H1 (cell line): ENCODE measurements around the gene IL6ST. TPM values are rescaled to one million over a fixed set of nuclear protein-coding genes. Genes with fewer than 3 reads are reported as not detected.

Source experiments
- CTCF ChIA-PET: fragments of 300-600 bp; sonication (Branson Sonifier 250); formaldehyde crosslinking; loops from one replicate; lab custom pipeline; 2021; ENCODE audit not compliant: partially characterized antibody; lab: Charles Lee
- POLR2A ChIA-PET: fragments of 300-600 bp; sonication (Branson Sonifier 250); formaldehyde crosslinking; loops from one replicate; lab custom pipeline; 2021; ENCODE audit warnings: inconsistent platforms; ENCODE audit not compliant: partially characterized antibody; lab: Charles Lee
- DNase-seq, 2 experiments: peaks; one replicate each; pipeline versions ENCODE4 v3.0.0 to v3.0.0-alpha.2; 2010 to 2022; ENCODE audit warnings: low spot score in 2 of 2, low read depth in 1 of 2, mixed read lengths in 1 of 2
- FAIRE-seq: peaks from 2 replicates; lab custom pipeline; 2011; peaks lifted over from hg19 to GRCh38; lab: Jason Lieb, UNC
- H2AFZ ChIP-seq: 2 replicates; pipeline ENCODE4 v1.8.1; 2012; ENCODE audit warnings: low read length, inconsistent platforms
- H2AK5ac ChIP-seq: 2 replicates; pipeline ENCODE4 v1.6.1; 2013; ENCODE audit warnings: low read depth, low read length
- H2BK120ac ChIP-seq: replicated peaks from 2 replicates; pipeline ENCODE3; 2013; ENCODE audit warnings: low read depth, low read length, inconsistent platforms
- H2BK12ac ChIP-seq: 2 replicates; pipeline ENCODE4 v1.6.1; 2013; ENCODE audit warnings: low read depth, low read length
- H2BK15ac ChIP-seq: 2 replicates; pipeline ENCODE4 v1.6.1; 2013; ENCODE audit warnings: low read length
- H2BK20ac ChIP-seq: 2 replicates; pipeline ENCODE4 v1.6.1; 2013; ENCODE audit warnings: low read length
- H2BK5ac ChIP-seq: 2 replicates; pipeline ENCODE4 v1.6.1; 2013; ENCODE audit warnings: low read depth, low read length
- H3K14ac ChIP-seq: 2 replicates; pipeline ENCODE4 v1.6.1; 2013; ENCODE audit warnings: inconsistent platforms; ENCODE audit not compliant: insufficient read length
- H3K18ac ChIP-seq: 2 replicates; pipeline ENCODE4 v1.6.1; 2013; ENCODE audit warnings: low read length; ENCODE audit errors: extremely low read depth
- H3K23ac ChIP-seq: 2 replicates; pipeline ENCODE4 v1.6.1; 2013; ENCODE audit warnings: inconsistent platforms; ENCODE audit not compliant: insufficient read length
- H3K23me2 ChIP-seq: 2 replicates; pipeline ENCODE4 v1.6.1; 2013; ENCODE audit warnings: low read depth, low read length
- H3K27ac ChIP-seq: 2 replicates; pipeline ENCODE4 v1.6.1; 2011; ENCODE audit warnings: low read depth, low read length, inconsistent platforms
- H3K27me3 ChIP-seq, 4 experiments: replicated peaks in 1 of 4; 1 replicate in 1 of 4; 2 replicates in 3 of 4; pipeline versions ENCODE4 v1.6.1 to v1.8.1; 2011 to 2013; ENCODE audit warnings: low read length in 3 of 4, mild to moderate bottlenecking in 3 of 4, inconsistent platforms in 2 of 4, mixed read lengths in 2 of 4, moderate library complexity in 1 of 4; ENCODE audit not compliant: control insufficient read depth in 3 of 4, insufficient read depth in 3 of 4; ENCODE audit errors: extremely low read depth in 1 of 4
- H3K36me3 ChIP-seq, 4 experiments: 2 replicates each; pipeline versions ENCODE4 v1.6.1 to v1.8.1; 2011 to 2013; ENCODE audit warnings: mild to moderate bottlenecking in 4 of 4, low read length in 3 of 4, moderate library complexity in 2 of 4, control low read depth in 1 of 4, inconsistent platforms in 1 of 4; ENCODE audit not compliant: insufficient read depth in 4 of 4, control insufficient read depth in 2 of 4
- H3K4ac ChIP-seq: replicated peaks from 2 replicates; pipeline ENCODE3; 2013; ENCODE audit warnings: low read length, low read depth, mixed read lengths, inconsistent platforms; ENCODE audit not compliant: insufficient read length
- H3K4me1 ChIP-seq, 4 experiments: replicated peaks in 1 of 4; 1 replicate in 1 of 4; 2 replicates in 3 of 4; pipeline versions ENCODE4 v1.6.1 to v1.8.1; 2011 to 2013; ENCODE audit warnings: low read length in 3 of 4, inconsistent platforms in 2 of 4, mixed read lengths in 1 of 4; ENCODE audit not compliant: insufficient read depth in 4 of 4, control insufficient read depth in 3 of 4
- H3K4me2 ChIP-seq, 2 experiments: 2 replicates each; pipeline versions ENCODE4 v1.6.1 to v1.8.1; 2011 to 2013; ENCODE audit warnings: low read depth in 2 of 2, low read length in 2 of 2, control low read depth in 1 of 2, inconsistent platforms in 1 of 2, mild to moderate bottlenecking in 1 of 2; ENCODE audit not compliant: insufficient read depth in 1 of 2
- H3K4me3 ChIP-seq, 4 experiments: fragments of 200-600, 300-600 bp in 1 of 4; sonication (generic), shearing (Covaris generic), sonication (Bioruptor Twin) in 1 of 4; 2 replicates each; pipeline versions ENCODE4 v1.5.1 to v1.8.1; 2011 to 2016; ENCODE audit warnings: low read length in 4 of 4, low read depth in 3 of 4, control low read depth in 2 of 4, inconsistent platforms in 2 of 4, mild to moderate bottlenecking in 2 of 4, mixed read lengths in 1 of 4, moderate library complexity in 1 of 4; ENCODE audit not compliant: insufficient read depth in 2 of 4; ENCODE audit errors: extremely low read depth in 1 of 4
- H3K56ac ChIP-seq: replicated peaks from 2 replicates; pipeline ENCODE3; 2013; ENCODE audit warnings: low read depth, mild to moderate bottlenecking, mixed read lengths, low read length, inconsistent platforms; ENCODE audit not compliant: insufficient read length
- H3K79me1 ChIP-seq: 2 replicates; pipeline ENCODE4 v1.6.1; 2013; ENCODE audit warnings: low read depth, low read length, control low read depth
- H3K79me2 ChIP-seq, 2 experiments: 2 replicates each; pipeline versions ENCODE4 v1.6.1 to v1.8.1; 2012 to 2013; ENCODE audit warnings: low read length in 2 of 2, mild to moderate bottlenecking in 2 of 2, inconsistent platforms in 1 of 2; ENCODE audit not compliant: insufficient read depth in 2 of 2, control insufficient read depth in 1 of 2
- H3K9ac ChIP-seq, 4 experiments: replicated peaks in 1 of 4; 1 replicate in 1 of 4; 2 replicates in 3 of 4; pipeline versions ENCODE4 v1.6.1 to v1.8.1; 2011 to 2013; ENCODE audit warnings: low read depth in 3 of 4, low read length in 3 of 4, control low read depth in 2 of 4, mild to moderate bottlenecking in 2 of 4, moderate library complexity in 2 of 4, inconsistent platforms in 1 of 4; ENCODE audit errors: extremely low read depth in 1 of 4
- H3K9me3 ChIP-seq, 2 experiments: 2 replicates each; pipeline versions ENCODE4 v1.6.1 to v1.8.1; 2012 to 2013; ENCODE audit warnings: mild to moderate bottlenecking in 2 of 2, moderate library complexity in 2 of 2, control low read depth in 1 of 2, inconsistent platforms in 1 of 2, low read depth in 1 of 2, low read length in 1 of 2, mixed read lengths in 1 of 2; ENCODE audit not compliant: insufficient read depth in 2 of 2
- H4K20me1 ChIP-seq, 2 experiments: replicated peaks in 1 of 2; 2 replicates each; pipeline versions ENCODE3 to v1.8.1; 2011 to 2013; ENCODE audit warnings: inconsistent platforms in 2 of 2, low read length in 2 of 2, mild to moderate bottlenecking in 1 of 2; ENCODE audit not compliant: insufficient read depth in 2 of 2, control insufficient read depth in 1 of 2
- H4K5ac ChIP-seq: 2 replicates; pipeline ENCODE4 v1.6.1; 2013; ENCODE audit warnings: low read length, low read depth, mixed read lengths, inconsistent platforms; ENCODE audit not compliant: insufficient read length
- H4K8ac ChIP-seq: 2 replicates; pipeline ENCODE4 v1.8.0; 2013; ENCODE audit warnings: mild to moderate bottlenecking, moderate library complexity, low read length, inconsistent platforms; ENCODE audit not compliant: insufficient read depth; ENCODE audit errors: extremely low read depth
- H4K91ac ChIP-seq: replicated peaks from 2 replicates; pipeline ENCODE3; 2013; ENCODE audit warnings: low read length, mixed read lengths, inconsistent platforms; ENCODE audit not compliant: insufficient read length
- CHD2 ChIP-seq: IDR thresholded peaks from 2 replicates; pipeline ENCODE4 v1.6.1; 2012; ENCODE audit warnings: low read length, improper control_type of control experiment
- HDAC2 ChIP-seq, 2 experiments: fragments of 300-600 bp in 1 of 2; sonication (generic) in 1 of 2; IDR thresholded peaks; 2 replicates each; pipeline ENCODE4 v1.6.1; 2011 to 2012; ENCODE audit warnings: low read depth in 2 of 2, low read length in 2 of 2, mild to moderate bottlenecking in 2 of 2, moderate library complexity in 2 of 2, borderline replicate concordance in 1 of 2, inconsistent platforms in 1 of 2
- TAF1 ChIP-seq: IDR thresholded peaks from 2 replicates; pipeline ENCODE4 v1.6.1; 2011; ENCODE audit warnings: mild to moderate bottlenecking, low read depth, low read length
- WGBS, 2 experiments: shearing (Covaris generic) in 1 of 2; methylation state at CpG; one replicate each; pipeline versions ENCODE4 v1.1.6 to v1.1.7; 2013 to 2015; ENCODE audit warnings: low lambda C conversion rate in 2 of 2, mixed read lengths in 2 of 2, inconsistent platforms in 1 of 2, low coverage in 1 of 2, missing lambda C conversion rate in 1 of 2; ENCODE audit not compliant: insufficient replicate concordance in 2 of 2, insufficient coverage in 1 of 2, insufficient read length in 1 of 2; ENCODE audit errors: extremely low coverage in 1 of 2, missing lambda C conversion rate in 1 of 2; 5-methylcytosine and 5-hydroxymethylcytosine counted together
- polyA plus RNA-seq, 7 experiments: library from polyadenylated mRNA; depleted of rRNA in 3 of 7; stranded (reverse) in 5 of 7; unstranded in 2 of 7; fragments of >200 nt in 5 of 7; fragments of 200-250 nt in 2 of 7; gene quantifications; 1 replicate in 5 of 7; 2 replicates in 1 of 7; 4 replicates in 1 of 7; pipeline versions ENCODE4 v1.2.1 to v1.2.3, GENCODE V29; 2011 to 2013; ENCODE audit warnings: missing spikeins in 2 of 7, mixed read lengths in 2 of 7
- total RNA-seq: library from RNA; stranded (reverse); fragmentation: NEBNext Ultra II Directional; extraction: Animal tissue kit (Norgen Biotek cat#: 25700); gene quantifications from 2 replicates; pipeline ENCODE4 v1.2.1, GENCODE V29; 2021
- TF ChIP-seq, protein P1 (sequence below): IDR thresholded peaks from 2 replicates; pipeline ENCODE4 v1.6.1; 2012; ENCODE audit warnings: low read length, inconsistent platforms

The IL6ST gene
- total and polyA plus RNA-seq, 2 of the 8 experiments (the other 6 are each of a cell fraction or from before 2014, with no cell fraction given): 1.4 to 11.1 TPM

DNA sequence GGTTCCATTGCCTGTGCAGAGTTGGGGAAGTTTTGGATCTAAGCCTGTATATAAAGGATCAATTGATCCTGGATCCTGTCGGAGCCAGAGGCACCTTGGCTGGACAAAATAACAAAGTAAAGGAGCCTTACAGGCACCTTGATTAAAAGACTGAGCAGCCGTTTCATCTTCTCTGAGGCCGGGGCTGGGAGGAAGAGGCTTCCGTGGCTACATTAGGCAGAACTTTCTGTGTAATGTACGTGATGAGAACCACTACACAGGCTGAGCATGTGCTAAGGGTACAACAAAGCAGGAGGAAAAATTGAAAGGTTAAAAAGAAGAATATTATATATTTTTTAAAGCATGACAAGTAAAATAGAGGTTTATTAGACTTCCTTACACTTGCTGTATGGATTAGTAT, 106.6 kb downstream of the IL6ST start:
- no peak overlapping the region for H3K4me3 ChIP-seq
- H2BK12ac ChIP-seq: no peak overlapping the region
- H2BK120ac ChIP-seq: no peak overlapping the region
- H3K4me1 ChIP-seq: no peaks in the 10 kb centered on the region
- ChIA-PET POLR2A (interaction anchor here (0.6 to 0.7 kb wide), 2 partner anchors 175 to 936 kb away, joined by 3 read pairs; no protein-coding TSS in a partner anchor), CTCF (interaction anchor here (0.6 to 1.3 kb wide), 2 partner anchors 13 to 105 kb away, joined by 3 to 4 read pairs; no protein-coding TSS in a partner anchor)
- no peaks in the 10 kb centered on the region for H3K9me3 ChIP-seq
- H3K27me3 ChIP-seq: no peaks in the 10 kb centered on the region
- no peaks in the 10 kb centered on the region for H3K36me3 ChIP-seq
- no peaks in the 10 kb centered on the region for H4K20me1 ChIP-seq
- H4K5ac ChIP-seq: no peak overlapping the region
- H3K23ac ChIP-seq: no peak overlapping the region
- no peak overlapping the region for H3K18ac ChIP-seq
- H2BK5ac ChIP-seq: no peak overlapping the region
- no peaks in the 10 kb centered on the region for H3K79me1 ChIP-seq
- no peak overlapping the region for H3K27ac ChIP-seq
- no peak overlapping the region for H2AK5ac ChIP-seq
- no peak overlapping the region for H4K91ac ChIP-seq
- DNase-seq (no peak), FAIRE-seq (no peak)
- no peaks in the 10 kb centered on the region for H3K79me2 ChIP-seq
- no peak overlapping the region for H4K8ac ChIP-seq
- no peak overlapping the region for H2BK15ac ChIP-seq
- H2AFZ ChIP-seq: no peak overlapping the region
- no peak overlapping the region for H2BK20ac ChIP-seq
- H3K4me2 ChIP-seq: no peak overlapping the region
- no peak overlapping the region for H3K14ac ChIP-seq
- H3K9ac ChIP-seq: no peak overlapping the region
- WGBS, 2 experiments: 92% methylated on average over 5 of the region's 5 CpGs; no CpG with 5 or more reads in 1 of the 2 experiments
- no peak overlapping the region for H3K4ac ChIP-seq
- H3K56ac ChIP-seq: no peak overlapping the region
- no peaks in the 10 kb centered on the region for H3K23me2 ChIP-seq
- no peak for TF ChIP-seq CHD2
- no peak for TF ChIP-seq HDAC2 (IDR thresholded peaks at IDR 0.05; ENCODE audit: borderline replicate concordance in 1 of 2, low read depth in 2 of 2, low read length in 2 of 2)
- TF ChIP-seq, protein P1, sequence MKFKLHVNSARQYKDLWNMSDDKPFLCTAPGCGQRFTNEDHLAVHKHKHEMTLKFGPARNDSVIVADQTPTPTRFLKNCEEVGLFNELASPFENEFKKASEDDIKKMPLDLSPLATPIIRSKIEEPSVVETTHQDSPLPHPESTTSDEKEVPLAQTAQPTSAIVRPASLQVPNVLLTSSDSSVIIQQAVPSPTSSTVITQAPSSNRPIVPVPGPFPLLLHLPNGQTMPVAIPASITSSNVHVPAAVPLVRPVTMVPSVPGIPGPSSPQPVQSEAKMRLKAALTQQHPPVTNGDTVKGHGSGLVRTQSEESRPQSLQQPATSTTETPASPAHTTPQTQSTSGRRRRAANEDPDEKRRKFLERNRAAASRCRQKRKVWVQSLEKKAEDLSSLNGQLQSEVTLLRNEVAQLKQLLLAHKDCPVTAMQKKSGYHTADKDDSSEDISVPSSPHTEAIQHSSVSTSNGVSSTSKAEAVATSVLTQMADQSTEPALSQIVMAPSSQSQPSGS: no peak
- TF ChIP-seq TAF1: no peak
